ENCODE results near the gene ATP6V0E1. TPM values are rescaled to one million over a fixed set of nuclear protein-coding genes. Genes with fewer than 3 reads are reported as not detected.

Gene ATP6V0E1
- total and polyA plus RNA-seq, 2 of the 4 experiments (the other 2 are of a cell fraction) = 258 to 277 TPM

DNA sequence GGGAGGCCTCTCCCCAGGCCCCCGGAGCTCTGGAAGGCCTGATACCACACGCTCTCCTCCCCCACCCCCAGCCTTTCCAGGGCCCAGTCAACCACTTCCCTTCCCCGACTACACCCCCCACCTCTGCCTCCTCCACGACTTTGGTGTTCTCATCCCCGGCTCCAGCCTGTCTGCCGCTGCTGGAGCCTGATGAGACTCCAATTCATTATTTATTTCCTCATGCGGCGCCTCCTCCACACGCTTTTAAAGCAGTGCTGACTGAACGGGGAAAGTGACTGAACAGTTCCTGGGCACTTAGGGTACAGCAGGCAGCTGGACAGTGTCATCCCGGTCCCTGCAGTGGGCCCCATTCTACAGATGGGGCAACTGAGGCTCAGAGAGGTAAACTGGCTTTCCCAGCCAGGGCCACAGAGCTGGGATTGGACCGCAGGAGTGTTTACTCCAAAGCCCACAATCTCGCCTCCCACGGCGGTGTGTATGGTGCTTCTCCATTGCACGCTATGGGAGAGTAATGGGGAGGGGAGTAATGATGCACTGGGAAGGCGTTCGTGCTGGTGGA lies 40.2 kb upstream of the ATP6V0E1 start (continued):
- peak; percentile 90 for TF ChIP-seq RCOR1 (IDR thresholded peaks at IDR 0.05; ENCODE audit: insufficient replicate concordance, low read length)
- no peak for TF ChIP-seq POLR2A (IDR thresholded peaks at IDR 0.05; ENCODE audit: low read depth, low read length)

DNA sequence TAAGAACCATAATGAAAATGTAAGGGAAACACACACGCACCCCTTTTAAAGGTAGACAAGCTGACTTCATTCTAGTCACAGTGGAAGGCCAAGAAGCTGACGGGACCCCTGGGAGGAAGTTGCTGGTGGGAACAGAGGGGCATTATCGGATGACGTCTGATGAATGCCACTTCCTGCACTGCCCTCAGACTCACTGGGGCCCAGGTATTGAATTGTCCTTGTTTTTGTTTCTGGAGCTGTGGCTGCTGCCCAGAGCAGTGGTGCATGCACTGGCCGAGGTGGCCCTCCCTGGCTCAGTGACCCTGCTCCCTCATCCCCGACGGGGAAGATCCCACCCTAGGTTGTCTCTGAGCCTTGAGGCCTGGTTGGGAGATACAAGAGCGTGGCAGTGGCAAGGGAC lies 39.7 kb upstream of the ATP6V0E1 start:
- peak overlapping the region; percentile 81; the same call in 1 of the 2 replicates for H3K18ac ChIP-seq (ENCODE audit: low read depth, low read length)
- peaks cover 32% of the 10 kb centered on the region for H3K36me3 ChIP-seq (ENCODE audit: control insufficient read depth, insufficient read depth, low read length)
- H2AFZ ChIP-seq (replicated peaks; ENCODE audit: low read length, poor library complexity) = no peak overlapping the region
- H2BK5ac ChIP-seq (ENCODE audit: low read depth, low read length, poor library complexity, severe bottlenecking) = peak overlapping the region; percentile 92
- H3K4me2 ChIP-seq (ENCODE audit: low read depth, low read length) = no peak overlapping the region
- dilution Hi-C loops (cut with HindIII; ENCODE audit: low sequenced_read_pairs, unreplicated experiment) = no loop called here
- peak overlapping the region; percentile 51; the same call in 2 of the 3 replicates for H2BK15ac ChIP-seq (ENCODE audit: low read depth, low read length)
- POLR2A ChIA-PET (ENCODE audit: unreplicated experiment) = no interaction called here
- peak overlapping the region; percentile 100 for H2BK120ac ChIP-seq (ENCODE audit: low read depth, low read length)
- TF ChIP-seq CHD1 (IDR thresholded peaks at IDR 0.05; ENCODE audit: low read depth, low read length) = no peak
- TF ChIP-seq MAFK (IDR thresholded peaks at IDR 0.05; ENCODE audit: low read depth, low read length) = no peak
- no peak for TF ChIP-seq SMC3 (IDR thresholded peaks at IDR 0.05; ENCODE audit: low read depth, low read length)
- no peak for TF ChIP-seq RFX5 (IDR thresholded peaks at IDR 0.05; ENCODE audit: low read depth, low read length)
- TF ChIP-seq, protein P1, sequence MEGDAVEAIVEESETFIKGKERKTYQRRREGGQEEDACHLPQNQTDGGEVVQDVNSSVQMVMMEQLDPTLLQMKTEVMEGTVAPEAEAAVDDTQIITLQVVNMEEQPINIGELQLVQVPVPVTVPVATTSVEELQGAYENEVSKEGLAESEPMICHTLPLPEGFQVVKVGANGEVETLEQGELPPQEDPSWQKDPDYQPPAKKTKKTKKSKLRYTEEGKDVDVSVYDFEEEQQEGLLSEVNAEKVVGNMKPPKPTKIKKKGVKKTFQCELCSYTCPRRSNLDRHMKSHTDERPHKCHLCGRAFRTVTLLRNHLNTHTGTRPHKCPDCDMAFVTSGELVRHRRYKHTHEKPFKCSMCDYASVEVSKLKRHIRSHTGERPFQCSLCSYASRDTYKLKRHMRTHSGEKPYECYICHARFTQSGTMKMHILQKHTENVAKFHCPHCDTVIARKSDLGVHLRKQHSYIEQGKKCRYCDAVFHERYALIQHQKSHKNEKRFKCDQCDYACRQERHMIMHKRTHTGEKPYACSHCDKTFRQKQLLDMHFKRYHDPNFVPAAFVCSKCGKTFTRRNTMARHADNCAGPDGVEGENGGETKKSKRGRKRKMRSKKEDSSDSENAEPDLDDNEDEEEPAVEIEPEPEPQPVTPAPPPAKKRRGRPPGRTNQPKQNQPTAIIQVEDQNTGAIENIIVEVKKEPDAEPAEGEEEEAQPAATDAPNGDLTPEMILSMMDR (conservative IDR thresholded peaks at IDR 0.05; ENCODE audit: low read depth, low read length) = no peak
- no peak for TF ChIP-seq FOS (IDR thresholded peaks at IDR 0.05; ENCODE audit: low read depth, low read length)
- H3K27ac ChIP-seq (ENCODE audit: insufficient read depth, low read length) = peak overlapping the region; percentile 93
- peak overlapping the region; percentile 89; the same call in 1 of the 2 replicates for H4K5ac ChIP-seq (ENCODE audit: low read depth, low read length)
- no CpG with 5 or more reads among the region's 8 CpGs for WGBS, 2 experiments (ENCODE audit: extremely low coverage in 2 of 2, insufficient read length in 1 of 2)
- H3K56ac ChIP-seq (ENCODE audit: extremely low read depth, insufficient read depth, low read length) = peak overlapping the region; percentile 87
- peak overlapping the region; percentile 99 for H4K91ac ChIP-seq (ENCODE audit: insufficient read depth, low read depth, low read length)
- no peaks in the 10 kb centered on the region for H3K9me3 ChIP-seq (ENCODE audit: control insufficient read depth, insufficient read depth, low read length)
- peak overlapping the region; percentile 64 for H3K9ac ChIP-seq (ENCODE audit: low read depth, low read length)
- intact Hi-C loops (cut with micrococcal nuclease) = loop anchor here (10.0 kb wide), 1 partner anchor 469 kb away; no protein-coding TSS in a partner anchor
- peaks cover 13 to 76% of the 10 kb centered on the region in 2 experiments; a peak in 3 of 4 replicates for H3K79me1 ChIP-seq (ENCODE audit: low read depth in 1 of 2, low read length in 2 of 2)
- no TSS peak for BruUV-seq (replicated peaks)
- in situ Hi-C loops (cut with MboI; ENCODE audit: low sequenced_read_pairs) = loop anchor here (10.0 kb wide), 1 partner anchor 469 kb away; no protein-coding TSS in a partner anchor
- peaks cover 23% of the 10 kb centered on the region for H3K4me1 ChIP-seq (ENCODE audit: control insufficient read depth, insufficient read depth, low read length)
- no peaks in the 10 kb centered on the region for H3K27me3 ChIP-seq (ENCODE audit: control insufficient read depth, insufficient read depth, low read length)
- H3K23ac ChIP-seq (ENCODE audit: low read depth, low read length) = peak overlapping the region; percentile 46
- ATAC-seq (ENCODE audit: low read depth) (no peak), DNase-seq (no peak)
- H2AK9ac ChIP-seq (replicated peaks; ENCODE audit: low read depth, low read length, poor library complexity) = no peak overlapping the region
- H3K4ac ChIP-seq (ENCODE audit: low read depth, low read length) = peak overlapping the region; percentile 100
- H3K4me3 ChIP-seq (ENCODE audit: insufficient read depth, low read depth, low read length) = no peak overlapping the region
- H3K9me1 ChIP-seq (ENCODE audit: insufficient read depth, low read length) = peaks cover 31% of the 10 kb centered on the region
- H3K14ac ChIP-seq (replicated peaks; ENCODE audit: low read depth, low read length) = peak overlapping the region; percentile 62
- peak overlapping the region; percentile 81 to 95 for H4K8ac ChIP-seq (ENCODE audit: low read depth in 2 of 2, low read length in 2 of 2)
- no peaks in the 10 kb centered on the region for H4K20me1 ChIP-seq (ENCODE audit: insufficient read depth, low read length)
- CTCF ChIA-PET = no interaction called here
- H2AK5ac ChIP-seq (ENCODE audit: low read depth, low read length) = peak overlapping the region; percentile 96
- peak overlapping the region; percentile 93 for H2BK20ac ChIP-seq (ENCODE audit: low read depth, low read length)
